Dermis blood vessel endothelial cell (primary cell): Measurements from ENCODE around the gene UBQLNL. TPM values are rescaled to one million over a fixed set of nuclear protein-coding genes. Genes with fewer than 3 reads are reported as not detected.

Experiments
- DNase-seq: peaks from one replicate; pipeline ENCODE4 v3.0.0; 2010
- total RNA-seq: library from RNA; depleted of rRNA; stranded (reverse); fragments of >200 nt; gene quantifications from 2 replicates; pipeline ENCODE4 v1.2.3, GENCODE V29; 2014

Gene UBQLNL
- total RNA-seq, 1 donor from 2014 or later, result not detected

DNA sequence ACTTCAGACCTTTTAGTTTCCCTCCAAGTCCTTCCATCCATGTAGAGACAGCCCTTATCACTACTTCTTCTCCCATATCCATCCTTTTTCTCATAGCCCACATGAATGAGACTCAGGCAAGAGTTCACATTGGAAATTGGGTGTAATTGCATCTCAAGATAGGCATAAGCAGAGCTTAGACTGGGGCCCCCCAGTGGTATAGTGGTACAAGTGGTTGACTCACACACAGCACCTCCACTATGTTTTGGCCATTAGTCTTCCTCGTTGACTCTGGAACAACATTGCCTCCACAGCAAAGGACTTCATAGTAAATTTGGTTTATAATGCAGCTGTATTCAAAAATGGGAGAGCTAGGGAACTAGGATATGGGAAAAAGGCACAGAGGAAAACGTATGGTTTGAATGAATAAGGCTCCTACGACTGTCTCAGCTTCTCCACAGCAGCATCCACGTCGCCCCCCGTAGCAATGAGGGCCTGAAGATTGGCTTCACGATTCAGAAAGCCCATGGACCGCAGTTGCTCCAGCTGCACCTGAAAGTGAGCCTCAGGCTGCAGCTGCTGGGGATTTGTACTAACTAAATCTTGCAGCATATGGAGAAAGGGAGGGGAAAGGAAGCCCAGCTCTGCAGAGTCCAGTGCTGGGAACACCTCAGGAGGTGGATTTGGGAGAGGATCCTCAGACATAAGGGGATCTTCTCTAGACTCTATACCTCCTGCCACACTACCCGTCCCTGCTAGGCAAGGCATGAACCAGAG is 9.1 kb downstream of the UBQLNL start:
- no peak for DNase-seq

- DNase-seq, result no peak
These were observed 11.0 kb downstream of the UBQLNL start for GRCh38 chr11:5505363-5506048.

- no peak for DNase-seq
These were observed 12.0 kb downstream of the UBQLNL start for GRCh38 chr11:5504403-5504921.

GRCh38 chr11:5500393-5500801 is 16.1 kb downstream of the UBQLNL start:
- DNase-seq, result no peak

DNA sequence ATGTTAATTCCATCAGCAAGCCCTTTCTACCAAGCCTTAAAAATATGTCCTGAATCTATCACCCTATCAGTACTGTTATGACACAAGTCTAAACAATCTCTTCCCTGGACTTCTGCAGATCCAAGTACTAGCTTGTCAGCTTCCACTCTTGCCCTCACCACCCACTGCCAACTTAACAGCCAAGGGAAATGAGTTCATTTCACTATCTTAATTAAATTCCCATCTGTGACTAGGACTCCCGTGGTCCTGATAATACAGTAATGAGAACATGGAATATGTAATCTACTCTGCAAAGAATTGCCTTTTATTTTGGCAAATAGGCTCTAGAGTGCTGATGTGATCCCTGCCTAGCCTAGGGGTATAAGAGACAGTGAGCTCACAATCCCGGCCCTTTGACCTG is 16.8 kb downstream of the UBQLNL start:
- no peak for DNase-seq

DNA sequence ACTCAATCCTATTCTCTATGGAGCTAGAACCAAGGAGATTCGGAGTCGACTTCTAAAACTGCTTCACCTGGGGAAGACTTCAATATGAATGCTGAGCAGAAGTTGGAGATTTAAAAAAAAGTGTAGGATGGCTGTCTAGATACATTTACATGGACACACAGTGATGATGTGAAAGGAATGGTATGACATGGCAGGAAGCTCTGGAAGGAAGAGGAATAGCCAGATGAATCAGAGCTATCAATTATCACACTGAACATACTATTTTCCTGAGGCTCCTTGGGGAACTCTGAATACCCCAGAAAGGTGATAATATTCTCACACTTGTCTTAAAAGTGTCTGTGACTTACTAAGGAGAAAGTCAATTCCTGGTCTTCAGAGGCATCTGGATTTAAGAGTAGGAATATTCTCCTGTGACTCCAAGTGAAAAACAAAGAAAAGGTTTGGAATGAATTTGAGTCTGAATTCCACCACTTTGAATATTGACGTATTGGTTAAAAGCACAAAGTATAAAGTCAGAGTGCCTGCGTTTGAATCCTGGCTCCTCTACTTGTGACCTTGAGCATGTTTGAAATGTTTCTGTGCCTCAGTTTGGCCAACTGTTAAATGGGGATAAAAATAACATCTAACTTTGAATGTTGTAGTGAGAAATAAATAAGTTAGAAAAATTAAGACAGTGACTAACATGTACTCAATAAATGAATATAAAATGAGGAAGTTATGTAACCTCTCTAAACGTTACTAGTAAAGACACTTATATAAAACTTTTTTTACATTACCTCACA is 26.7 kb downstream of the UBQLNL start:
- no peak for DNase-seq

- DNase-seq, result no peak
These were observed 27.6 kb downstream of the UBQLNL start for GRCh38 chr11:5488798-5489399.

DNA sequence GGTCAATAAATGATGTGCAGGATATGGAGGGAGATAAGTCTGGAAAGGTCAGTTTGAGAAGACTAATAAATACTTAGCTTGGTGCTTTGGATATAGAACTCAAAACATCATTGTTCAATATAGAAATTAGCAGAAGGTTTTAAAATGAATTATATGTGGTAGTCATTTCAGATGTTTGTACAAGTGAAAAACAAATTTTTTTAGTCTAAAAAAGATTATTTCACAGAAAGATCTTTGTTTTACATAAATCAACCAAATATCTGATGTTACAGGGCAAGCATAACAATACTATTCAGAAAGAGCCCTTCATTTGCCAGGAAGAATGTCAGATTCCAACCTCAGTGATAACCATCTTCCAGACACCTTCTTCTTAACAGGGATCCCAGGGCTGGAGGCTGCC is 28.1 kb downstream of the UBQLNL start, which contains the start of gene OR52D1:
OR52D1 (plus strand) TSS at position 301 of the 400 bp plus-strand sequence; CDS start at position 323, 22 bp downstream.
- DNase-seq, result no peak

DNA sequence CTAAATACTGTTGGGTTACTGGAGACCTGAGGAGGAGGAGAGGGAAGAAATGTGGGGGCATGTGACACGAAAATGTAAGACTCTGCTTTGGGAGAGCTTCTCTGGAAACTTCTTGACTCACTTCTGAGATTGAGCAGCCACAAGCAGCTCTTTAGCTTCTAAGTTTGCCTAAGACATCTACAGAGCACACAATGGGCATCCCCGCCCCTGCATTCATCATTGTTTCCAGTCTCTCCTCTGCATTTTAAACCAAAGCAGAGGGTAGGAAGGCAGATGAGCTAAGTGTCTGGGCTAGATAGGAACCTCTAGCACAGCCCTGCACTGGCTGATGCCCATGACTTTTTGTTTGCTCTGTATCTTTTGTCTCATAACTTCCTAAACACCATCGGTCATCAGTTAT is 30.1 kb downstream of the UBQLNL start:
- no peak for DNase-seq

- no peak for DNase-seq
These were observed 30.5 kb downstream of the UBQLNL start for GRCh38 chr11:5486003-5486402.

DNA sequence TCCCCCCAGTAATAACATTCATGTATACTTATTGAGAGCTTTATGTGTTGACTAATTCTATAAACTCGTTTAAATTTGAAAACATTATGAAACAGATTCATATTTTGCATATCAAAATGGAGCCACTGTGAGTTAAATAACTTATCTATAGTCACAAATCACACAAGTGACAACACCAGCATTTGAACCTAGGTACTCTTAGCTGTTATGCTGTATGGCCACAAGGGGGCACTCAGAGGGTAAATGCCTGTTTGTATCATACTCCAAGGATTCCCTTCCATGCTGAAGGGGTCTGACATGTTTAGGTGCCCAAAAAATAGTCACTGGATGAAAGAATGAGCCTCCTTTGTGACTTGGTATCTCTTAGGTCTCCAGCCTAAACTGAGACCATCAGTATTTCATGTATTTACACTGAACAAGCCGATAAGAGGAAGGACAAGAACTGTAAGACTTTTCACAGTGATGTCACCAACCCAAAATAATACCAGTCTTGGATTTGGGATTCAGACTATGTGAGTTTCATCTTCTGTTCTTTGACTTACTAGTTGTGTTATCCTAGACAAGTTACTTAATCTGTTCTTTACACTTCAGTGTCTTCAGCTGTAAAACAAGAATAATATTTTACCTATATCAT is 40.2 kb downstream of the UBQLNL start:
- peak; percentile 72 for DNase-seq

DNA sequence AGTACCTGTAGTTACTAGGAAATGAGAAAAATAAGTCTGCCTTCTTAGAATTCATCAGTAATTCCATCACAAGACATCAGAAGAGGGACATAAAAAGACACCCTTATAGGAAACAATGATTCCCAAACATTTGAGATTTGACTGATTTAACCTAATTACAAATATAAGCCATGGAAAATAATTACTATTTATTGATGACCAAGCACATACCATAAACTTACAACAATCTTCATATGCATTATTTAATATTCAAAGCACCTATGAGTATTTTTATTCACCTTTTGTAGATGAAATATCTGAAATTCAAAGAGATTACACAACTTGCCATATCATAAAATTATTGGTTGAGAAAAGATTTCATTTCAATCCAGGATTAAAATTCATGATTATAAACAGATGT is 42.6 kb downstream of the UBQLNL start:
- no peak for DNase-seq

GRCh38 chr11:5467527-5467926 is 49.0 kb downstream of the UBQLNL start:
- no peak for DNase-seq

Other genes with a start within 250 kb of the UBQLNL start
- gene HBE1, start 246.8 kb downstream of the UBQLNL start, total RNA-seq, result not detected in 2 replicates
- not detected in 2 replicates for gene OR51B4, start 214.8 kb downstream of the UBQLNL start, total RNA-seq
- not detected in 2 replicates for gene OR51B2, start 192.4 kb downstream of the UBQLNL start, total RNA-seq
- not detected in 2 replicates for gene OR51B5, start 173.2 kb downstream of the UBQLNL start, total RNA-seq
- not detected in 2 replicates for gene OR51B6, start 165.2 kb downstream of the UBQLNL start, total RNA-seq
- gene OR51M1, start 132.9 kb downstream of the UBQLNL start, total RNA-seq, result not detected in 2 replicates
- gene OR51Q1, start 94.6 kb downstream of the UBQLNL start, total RNA-seq, result not detected in 2 replicates
- gene OR51I1, start 75.2 kb downstream of the UBQLNL start, total RNA-seq, result not detected in 2 replicates
- not detected in 2 replicates for gene OR51I2, start 67.4 kb downstream of the UBQLNL start, total RNA-seq
- not detected in 2 replicates for gene OR52D1, start 28.0 kb downstream of the UBQLNL start, total RNA-seq
- gene UBQLN3, start 6.7 kb downstream of the UBQLNL start, total RNA-seq, result not detected in 2 replicates
- not detected in 2 replicates for gene OR52H1, start 31.8 kb upstream of the UBQLNL start, total RNA-seq
- not detected in 2 replicates for gene OR52B6, start 64.2 kb upstream of the UBQLNL start, total RNA-seq
- 1.0 and 3.3 TPM in 2 replicates for gene TRIM6, start 79.9 kb upstream of the UBQLNL start, total RNA-seq
- 16.3 and 17.0 TPM in 2 replicates for gene TRIM34, start 108.3 kb upstream of the UBQLNL start, total RNA-seq
- gene TRIM5, start 168.4 kb upstream of the UBQLNL start, total RNA-seq, result 83.0 and 86.6 TPM in 2 replicates
- 133 and 143 TPM in 2 replicates for gene TRIM22, start 173.1 kb upstream of the UBQLNL start, total RNA-seq
- not detected in 2 replicates for gene OR56B1, start 219.7 kb upstream of the UBQLNL start, total RNA-seq
- 0.17 TPM in 1 of 2 replicates, not detected in the other for gene OR52N4, start 237.5 kb upstream of the UBQLNL start, total RNA-seq